Stimulated activated naive B cell treated with anti-CD40 and anti-IgM and Interleukin-4, amounts not matched to agents 10 μg/mL and 1 μg/mL and 100 μg/mL, for 72 hours (primary cell): ENCODE data around the gene RBBP8NL.
A peak's percentile ranks its signal among the peaks of the same experiment; 100 is the strongest.

ENCODE experiments used
- ATAC-seq, 2 donors: fragments of 150-1000 bp; cut with Tn5 transposase; replicated peaks; 2 replicates each; pipeline ENCODE4 v1.10.0; 2021; ENCODE audit warnings: moderate library complexity in 1 of 2
- DNase-seq: peaks from one replicate; pipeline ENCODE4 v3.0.0; 2021
- H3K27ac Mint-ChIP-seq: one replicate; pipeline ENCODE4 v1.8.0; 2022; ENCODE audit warnings: mild to moderate bottlenecking, mixed read lengths
- H3K27me3 Mint-ChIP-seq, 2 donors: one replicate each; pipeline ENCODE4 v1.8.0; 2022; ENCODE audit warnings: mixed read lengths in 2 of 2
- H3K36me3 Mint-ChIP-seq, 2 donors: one replicate each; pipeline ENCODE4 v1.8.0; 2022; ENCODE audit warnings: mixed read lengths in 2 of 2, mild to moderate bottlenecking in 1 of 2
- H3K4me1 Mint-ChIP-seq, 2 donors: one replicate each; pipeline ENCODE4 v1.8.0; 2022; ENCODE audit warnings: mixed read lengths in 2 of 2, mild to moderate bottlenecking in 1 of 2
- H3K4me3 Mint-ChIP-seq, 2 donors: one replicate each; pipeline ENCODE4 v1.8.0; 2022; ENCODE audit warnings: mild to moderate bottlenecking in 2 of 2, mixed read lengths in 2 of 2, moderate library complexity in 1 of 2
- H3K9me3 Mint-ChIP-seq, 2 donors: one replicate each; pipeline ENCODE4 v1.8.0; 2022; ENCODE audit warnings: mixed read lengths in 2 of 2, mild to moderate bottlenecking in 1 of 2

Gene RBBP8NL

DNA sequence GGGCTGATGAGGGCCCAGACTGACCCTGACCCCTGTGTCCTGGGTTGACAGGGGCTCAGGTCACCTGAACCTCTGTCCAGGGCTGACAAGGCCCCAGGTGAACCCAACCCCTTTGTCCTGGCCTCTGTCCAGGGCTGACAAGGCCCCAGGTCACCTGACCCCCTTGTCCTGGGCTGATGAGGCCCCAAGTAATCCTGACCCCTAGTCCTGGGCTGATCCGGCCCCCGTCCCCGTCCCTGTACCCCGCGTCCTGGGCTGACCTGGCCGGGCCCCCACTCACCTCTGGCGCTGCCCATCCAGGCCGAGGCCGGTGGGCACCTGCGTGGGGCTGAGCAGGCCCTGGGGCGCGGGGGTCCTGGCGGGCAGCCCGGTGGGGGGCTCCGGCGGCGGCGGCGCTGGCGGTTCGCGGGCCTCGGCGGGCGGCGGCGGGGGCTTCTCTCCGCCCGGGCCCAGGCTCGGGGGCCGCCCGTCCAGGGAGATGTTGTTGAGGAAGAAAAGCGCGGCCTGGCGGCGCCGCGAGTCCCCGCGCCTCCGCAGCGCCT is 20.6 kb downstream of the RBBP8NL start:
- ATAC-seq (peak; percentile 0 to 1), DNase-seq (no peak)
- no peaks in the 10 kb centered on the region for H3K9me3 Mint-ChIP-seq
- H3K4me1 Mint-ChIP-seq = peaks cover 30 to 52% of the 10 kb centered on the region in 2 donors
- H3K36me3 Mint-ChIP-seq = peaks cover 0 to 6% of the 10 kb centered on the region in 2 donors
- H3K27ac Mint-ChIP-seq = peak overlapping the region; percentile 25
- H3K27me3 Mint-ChIP-seq = peaks cover 0 to 3% of the 10 kb centered on the region in 2 donors
- peak overlapping the region; percentile 74 to 81 for H3K4me3 Mint-ChIP-seq

- Mint-ChIP-seq H3K4me3 (peak overlapping the region; percentile 74 to 81), H3K9me3 (no peaks in the 10 kb centered on the region), H3K4me1 (peaks cover 35 to 59% of the 10 kb centered on the region in 2 donors), H3K27ac (peak overlapping the region; percentile 66), H3K36me3 (peaks cover 3 to 11% of the 10 kb centered on the region in 2 donors), H3K27me3 (peaks cover 0 to 3% of the 10 kb centered on the region in 2 donors)
- no peak for DNase-seq
- ATAC-seq = no peak
Measured at GRCh38 chr20:62405981-62406513, 21.3 kb downstream of the RBBP8NL start.

GRCh38 chr20:62405108-62405980 is 22.0 kb downstream of the RBBP8NL start:
- Mint-ChIP-seq H3K4me3 (peak overlapping the region; percentile 74 to 81), H3K36me3 (peaks cover 7 to 15% of the 10 kb centered on the region in 2 donors), H3K27me3 (peaks cover 0 to 3% of the 10 kb centered on the region in 2 donors), H3K9me3 (no peaks in the 10 kb centered on the region), H3K27ac (no peak overlapping the region), H3K4me1 (peaks cover 35 to 58% of the 10 kb centered on the region in 2 donors)
- ATAC-seq (no peak), DNase-seq (no peak)

DNA sequence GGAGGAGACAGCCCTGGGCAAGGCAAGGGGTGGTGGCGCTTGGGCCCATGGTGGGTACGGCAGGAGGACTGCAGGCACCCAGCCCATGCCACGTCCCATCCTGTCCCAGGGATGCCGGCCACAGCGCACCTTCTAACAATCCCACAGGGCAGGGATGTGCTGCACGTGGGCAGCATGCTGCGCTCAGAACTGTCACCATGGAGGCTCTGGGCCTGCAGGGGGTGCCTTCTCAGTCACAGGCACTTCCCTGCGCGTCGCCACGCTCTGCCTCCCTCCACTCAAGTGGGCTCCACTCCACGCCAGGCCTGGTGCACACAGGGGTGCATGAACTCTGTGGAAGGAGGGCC is 22.6 kb downstream of the RBBP8NL start:
- H3K36me3 Mint-ChIP-seq = peaks cover 7 to 18% of the 10 kb centered on the region in 2 donors
- no peak overlapping the region for H3K27ac Mint-ChIP-seq
- H3K27me3 Mint-ChIP-seq = peaks cover 0 to 3% of the 10 kb centered on the region in 2 donors
- ATAC-seq (no peak), DNase-seq (no peak)
- H3K4me3 Mint-ChIP-seq = peak overlapping the region in 1 of 2 donors; percentile 6
- peaks cover 30 to 57% of the 10 kb centered on the region in 2 donors for H3K4me1 Mint-ChIP-seq
- H3K9me3 Mint-ChIP-seq = no peaks in the 10 kb centered on the region

DNA sequence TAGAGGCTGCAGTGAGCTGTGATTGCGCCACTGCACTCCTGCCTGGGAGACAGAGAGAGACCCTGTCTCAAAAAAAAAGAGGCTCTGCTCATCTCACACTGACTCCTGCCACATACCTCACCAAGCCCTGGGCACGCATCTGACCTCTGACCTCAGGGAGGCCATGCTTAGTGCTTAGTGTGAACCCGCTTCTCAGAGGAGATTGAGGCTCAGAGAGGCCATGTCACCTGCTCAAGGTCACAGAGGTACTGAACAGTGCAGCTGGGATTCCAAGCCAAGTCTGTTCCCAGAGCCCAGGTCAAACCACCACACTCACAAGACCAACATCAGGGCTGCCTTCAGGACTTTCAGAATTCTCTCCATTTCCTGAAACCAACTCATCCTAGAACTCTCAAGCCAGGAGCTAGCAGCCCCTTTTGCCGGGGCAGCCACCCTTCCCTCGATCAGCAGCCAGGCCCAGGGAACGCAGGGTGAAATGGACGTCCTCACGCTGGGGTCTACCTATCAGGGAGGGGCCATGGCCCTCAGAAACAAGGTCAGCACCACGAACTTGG is 23.1 kb downstream of the RBBP8NL start:
- H3K4me1 Mint-ChIP-seq = peaks cover 27 to 52% of the 10 kb centered on the region in 2 donors
- H3K27ac Mint-ChIP-seq = peak overlapping the region; percentile 56
- no peak for ATAC-seq
- no peaks in the 10 kb centered on the region for H3K27me3 Mint-ChIP-seq
- H3K4me3 Mint-ChIP-seq = no peak overlapping the region
- H3K9me3 Mint-ChIP-seq = no peaks in the 10 kb centered on the region
- peaks cover 7 to 20% of the 10 kb centered on the region in 2 donors for H3K36me3 Mint-ChIP-seq
- no peak for DNase-seq

DNA sequence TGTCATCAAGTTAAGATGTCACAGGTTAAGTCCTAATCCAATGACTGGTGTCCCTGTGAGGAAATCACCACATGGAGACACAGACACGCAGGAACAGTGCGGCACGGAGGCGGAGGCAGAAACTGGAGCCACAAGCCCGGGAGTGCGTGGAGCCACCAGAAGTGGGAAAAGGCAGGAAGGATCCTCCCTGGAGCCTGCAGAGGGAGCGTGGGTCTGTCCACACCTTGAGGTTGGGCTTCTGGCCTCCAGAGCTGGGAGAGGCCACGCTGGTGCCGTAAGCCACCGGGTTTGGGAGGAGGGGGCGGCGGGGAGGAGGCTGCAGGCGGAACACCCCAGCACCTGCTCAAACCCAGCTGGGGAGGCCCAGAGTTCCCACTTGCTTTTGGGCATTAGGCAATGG is 24.0 kb downstream of the RBBP8NL start:
- H3K27ac Mint-ChIP-seq = no peak overlapping the region
- H3K9me3 Mint-ChIP-seq = no peaks in the 10 kb centered on the region
- H3K4me1 Mint-ChIP-seq = peaks cover 24 to 50% of the 10 kb centered on the region in 2 donors
- DNase-seq (no peak), ATAC-seq (no peak)
- H3K36me3 Mint-ChIP-seq = peaks cover 7 to 20% of the 10 kb centered on the region in 2 donors
- H3K4me3 Mint-ChIP-seq = no peak overlapping the region
- H3K27me3 Mint-ChIP-seq = no peaks in the 10 kb centered on the region

DNA sequence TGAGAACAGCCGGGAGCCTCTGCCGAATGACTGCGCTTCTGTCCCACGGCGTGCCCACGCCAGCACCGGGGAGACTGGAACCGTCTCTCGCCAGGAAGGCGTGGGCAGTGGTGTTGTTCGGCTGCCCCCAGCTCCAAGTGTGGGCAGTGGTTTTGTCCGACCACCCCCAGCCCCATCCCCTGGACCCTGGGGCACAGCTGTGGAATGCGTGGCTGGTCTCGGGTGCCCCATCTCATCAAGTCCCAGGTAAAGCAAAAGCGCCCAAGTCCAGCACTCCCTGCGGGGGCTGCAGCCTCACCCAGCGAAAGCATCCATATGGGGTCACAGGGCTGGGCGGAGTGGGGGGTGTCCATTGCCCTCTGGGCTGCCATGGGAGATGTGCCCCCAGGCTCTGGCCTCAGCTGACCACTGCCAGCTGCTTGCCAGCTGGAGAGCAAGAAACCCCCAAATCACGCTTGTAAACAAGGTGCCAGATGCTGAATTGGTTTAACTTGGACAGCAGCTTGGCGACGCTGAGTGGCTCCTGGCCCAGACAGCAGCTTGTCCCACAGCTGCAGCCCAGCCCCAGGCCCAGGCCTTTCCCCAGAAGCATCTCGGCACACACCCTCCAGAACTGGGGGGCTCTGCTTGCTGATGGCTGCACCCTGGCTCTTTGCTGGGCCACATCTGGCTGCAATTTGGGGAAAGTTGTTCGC is 24.7 kb downstream of the RBBP8NL start:
- ATAC-seq (no peak), DNase-seq (no peak)
- H3K27me3 Mint-ChIP-seq = no peaks in the 10 kb centered on the region
- H3K27ac Mint-ChIP-seq = no peak overlapping the region
- H3K36me3 Mint-ChIP-seq = peaks cover 14 to 27% of the 10 kb centered on the region in 2 donors
- no peak overlapping the region for H3K4me3 Mint-ChIP-seq
- H3K4me1 Mint-ChIP-seq = peaks cover 23 to 47% of the 10 kb centered on the region in 2 donors
- H3K9me3 Mint-ChIP-seq = peaks cover 4 to 6% of the 10 kb centered on the region in 2 donors

DNA sequence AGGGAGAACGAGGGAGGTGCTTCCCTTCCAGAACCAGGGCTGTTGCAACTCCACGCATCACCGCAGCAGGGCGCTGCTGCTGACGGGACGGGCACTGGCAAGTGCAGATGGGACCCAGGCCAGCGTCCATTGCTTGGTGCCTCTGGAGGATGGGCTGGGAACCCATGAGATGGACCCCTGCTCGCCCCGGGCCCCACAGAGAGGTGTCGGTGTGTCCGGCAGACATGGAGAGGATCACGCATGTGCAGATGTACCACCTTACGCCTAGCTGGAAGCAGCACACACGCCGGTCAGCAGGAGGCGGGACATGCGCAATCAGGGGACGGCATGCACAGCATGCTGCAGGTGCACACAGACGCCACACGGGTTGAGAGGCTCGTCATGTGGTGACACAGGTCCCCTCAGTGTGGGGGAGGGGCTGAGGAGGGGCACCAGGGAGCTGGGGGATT is 26.0 kb downstream of the RBBP8NL start:
- ATAC-seq = no peak

DNA sequence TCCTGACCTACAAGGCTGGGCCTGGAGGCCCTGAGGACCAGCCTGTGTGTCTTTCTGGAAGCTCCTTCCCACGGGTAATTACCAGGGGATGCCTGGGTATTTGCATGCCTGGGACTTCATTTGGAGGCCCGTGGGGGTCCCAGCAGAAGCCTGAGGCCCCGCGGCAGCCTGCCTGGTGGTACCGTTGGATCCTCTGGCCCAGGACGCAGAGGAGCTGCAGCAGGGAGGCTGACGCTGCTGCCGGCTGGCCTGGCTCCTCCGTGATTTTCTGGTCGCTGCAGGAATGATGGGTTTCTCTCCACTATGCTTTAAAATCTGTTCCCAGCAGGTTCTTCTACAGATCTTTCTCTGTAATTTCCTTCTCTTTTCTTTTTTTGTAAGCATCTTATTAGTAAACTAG is 26.8 kb downstream of the RBBP8NL start:
- no peak for DNase-seq
- no peak for ATAC-seq
- Mint-ChIP-seq H3K27me3 (no peaks in the 10 kb centered on the region), H3K4me1 (peaks cover 16 to 33% of the 10 kb centered on the region in 2 donors), H3K4me3 (no peak overlapping the region), H3K27ac (no peak overlapping the region), H3K9me3 (peaks cover 4 to 8% of the 10 kb centered on the region in 2 donors), H3K36me3 (peaks cover 20 to 36% of the 10 kb centered on the region in 2 donors)

More for the DNA sequence above, 26.0 kb downstream of the RBBP8NL start:
- Mint-ChIP-seq H3K27me3 (no peaks in the 10 kb centered on the region), H3K9me3 (peaks cover 4 to 8% of the 10 kb centered on the region in 2 donors), H3K27ac (no peak overlapping the region), H3K4me3 (no peak overlapping the region), H3K4me1 (peaks cover 23 to 41% of the 10 kb centered on the region in 2 donors), H3K36me3 (peaks cover 19 to 35% of the 10 kb centered on the region in 2 donors)
- DNase-seq = no peak

- Mint-ChIP-seq H3K27me3 (no peaks in the 10 kb centered on the region), H3K27ac (no peak overlapping the region), H3K4me3 (no peak overlapping the region), H3K4me1 (peaks cover 14 to 28% of the 10 kb centered on the region in 2 donors), H3K9me3 (peaks cover 4 to 8% of the 10 kb centered on the region in 2 donors), H3K36me3 (peaks cover 22 to 39% of the 10 kb centered on the region in 2 donors)
- ATAC-seq (peak in 1 of 2 donors; percentile 31), DNase-seq (no peak)
Measured at GRCh38 chr20:62400021-62400420, 27.3 kb downstream of the RBBP8NL start.

DNA sequence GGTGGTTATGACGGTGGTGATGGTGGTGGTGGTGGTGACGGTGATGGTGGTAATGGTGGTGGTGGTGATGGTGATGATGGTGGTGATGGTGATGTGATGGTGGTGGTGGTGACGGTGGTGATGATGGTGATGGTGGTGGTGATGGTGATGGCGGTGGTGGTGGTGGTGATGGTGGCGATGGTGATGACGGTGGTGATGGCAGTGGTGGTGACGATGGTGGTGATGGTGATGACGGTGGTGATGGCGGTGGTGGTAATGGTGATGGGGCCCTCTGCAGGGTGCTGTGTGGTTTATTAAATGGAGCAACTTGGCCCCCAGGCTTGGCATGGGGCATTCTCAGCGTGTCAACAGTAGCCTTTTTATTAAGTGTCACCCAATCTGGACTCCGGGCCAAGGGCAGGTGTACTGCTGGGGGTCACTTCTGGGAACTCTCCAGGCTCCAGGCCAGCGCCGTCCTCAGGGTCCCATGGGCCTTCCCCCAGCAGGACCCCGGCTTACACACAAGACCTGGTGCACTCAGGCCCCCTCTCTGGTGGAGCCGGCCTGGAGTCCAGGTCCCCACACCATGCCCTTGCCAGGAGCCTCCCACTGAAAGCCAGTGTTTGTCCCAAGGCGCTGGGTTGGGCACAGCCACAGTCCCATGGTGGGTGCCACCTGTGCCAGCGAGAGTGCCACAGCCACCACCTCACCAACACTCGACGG is 29.1 kb downstream of the RBBP8NL start:
- H3K36me3 Mint-ChIP-seq = peaks cover 27 to 43% of the 10 kb centered on the region in 2 donors
- H3K9me3 Mint-ChIP-seq = peaks cover 4 to 8% of the 10 kb centered on the region in 2 donors
- H3K27ac Mint-ChIP-seq = no peak overlapping the region
- ATAC-seq (no peak), DNase-seq (no peak)
- peaks cover 12 to 24% of the 10 kb centered on the region in 2 donors for H3K4me1 Mint-ChIP-seq
- no peak overlapping the region for H3K4me3 Mint-ChIP-seq
- H3K27me3 Mint-ChIP-seq = no peaks in the 10 kb centered on the region

GRCh38 chr20:62396367-62397239 is 30.7 kb downstream of the RBBP8NL start:
- DNase-seq = no peak
- ATAC-seq = no peak
- Mint-ChIP-seq H3K4me3 (no peak overlapping the region), H3K27me3 (no peaks in the 10 kb centered on the region), H3K36me3 (peaks cover 32 to 45% of the 10 kb centered on the region in 2 donors), H3K4me1 (peaks cover 10 to 18% of the 10 kb centered on the region in 2 donors), H3K9me3 (peaks cover 4 to 8% of the 10 kb centered on the region in 2 donors), H3K27ac (peak overlapping the region; percentile 28)
